Neural progenitor cell (in vitro differentiated cells): Measurements from ENCODE around the gene USP13.

Experiments used
- CTCF ChIP-seq: fragments of 200-600 bp; sonication (generic); IDR thresholded peaks from 2 replicates; pipeline ENCODE4 v1.5.1; 2017; ENCODE audit warnings: antibody characterized with exemption, mild to moderate bottlenecking
- EZH2 ChIP-seq: fragments of 200-600 bp; sonication (generic); IDR thresholded peaks from 2 replicates; pipeline ENCODE4 v1.6.1; 2017; ENCODE audit warnings: antibody characterized with exemption, mild to moderate bottlenecking, moderate library complexity

GRCh38 chr3:179801856-179802255, 149.0 kb downstream of the USP13 start:
- TF ChIP-seq CTCF (no peak), EZH2 (no peak)
